Measurements from ENCODE around the gene RABEPK.

DNA sequence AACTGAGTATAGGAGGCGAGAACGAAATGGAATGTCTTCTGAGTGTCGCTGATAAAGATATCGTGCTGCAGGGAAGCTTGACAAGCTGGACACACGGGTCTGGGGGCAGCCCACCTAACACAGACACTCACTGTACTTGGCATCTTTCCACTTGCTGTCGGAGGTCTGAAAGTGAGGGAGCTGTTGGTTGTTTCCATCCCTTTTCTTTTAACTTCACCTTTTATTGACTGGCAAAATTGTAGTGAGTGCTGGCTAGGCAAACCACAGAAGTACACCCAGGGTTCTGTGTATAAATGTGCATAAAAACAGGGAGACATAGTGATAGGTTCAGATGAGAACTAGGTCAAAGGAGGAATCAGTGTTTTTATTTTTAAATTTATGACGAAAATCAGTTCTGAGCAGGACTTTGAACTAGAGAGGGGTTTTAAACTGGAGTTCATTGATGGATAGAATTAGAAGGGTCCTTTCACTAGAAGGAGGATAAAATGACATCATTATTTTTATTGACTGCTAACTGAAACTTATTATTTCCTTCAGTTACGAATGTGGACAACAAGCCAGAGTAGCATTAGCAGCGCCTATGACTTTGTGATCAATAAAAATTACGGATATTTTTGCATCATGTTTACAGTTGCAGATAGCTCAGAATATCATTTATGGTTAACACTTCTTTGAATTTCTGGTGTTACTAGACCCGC, 62.1 kb downstream of the RABEPK start:
- TF ChIP-seq, protein P1, sequence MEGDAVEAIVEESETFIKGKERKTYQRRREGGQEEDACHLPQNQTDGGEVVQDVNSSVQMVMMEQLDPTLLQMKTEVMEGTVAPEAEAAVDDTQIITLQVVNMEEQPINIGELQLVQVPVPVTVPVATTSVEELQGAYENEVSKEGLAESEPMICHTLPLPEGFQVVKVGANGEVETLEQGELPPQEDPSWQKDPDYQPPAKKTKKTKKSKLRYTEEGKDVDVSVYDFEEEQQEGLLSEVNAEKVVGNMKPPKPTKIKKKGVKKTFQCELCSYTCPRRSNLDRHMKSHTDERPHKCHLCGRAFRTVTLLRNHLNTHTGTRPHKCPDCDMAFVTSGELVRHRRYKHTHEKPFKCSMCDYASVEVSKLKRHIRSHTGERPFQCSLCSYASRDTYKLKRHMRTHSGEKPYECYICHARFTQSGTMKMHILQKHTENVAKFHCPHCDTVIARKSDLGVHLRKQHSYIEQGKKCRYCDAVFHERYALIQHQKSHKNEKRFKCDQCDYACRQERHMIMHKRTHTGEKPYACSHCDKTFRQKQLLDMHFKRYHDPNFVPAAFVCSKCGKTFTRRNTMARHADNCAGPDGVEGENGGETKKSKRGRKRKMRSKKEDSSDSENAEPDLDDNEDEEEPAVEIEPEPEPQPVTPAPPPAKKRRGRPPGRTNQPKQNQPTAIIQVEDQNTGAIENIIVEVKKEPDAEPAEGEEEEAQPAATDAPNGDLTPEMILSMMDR (IDR thresholded peaks at IDR 0.05 in 4 of 5, conservative IDR thresholded peaks at IDR 0.05 in 1 of 5), result no peak
- no peak for TF ChIP-seq POLR2A (IDR thresholded peaks at IDR 0.05)

All from gastrocnemius medialis (tissue), 4 donors.